RWPE2 (cell line): ENCODE results near the gene PTOV1.

ENCODE experiments used
- ATAC-seq: fragments of 200-7000 bp; cut with Tn5 transposase; 3 replicates; pipeline ENCODE4 v1.9.1; 2021; ENCODE audit warnings: low read depth
- DNase-seq: peaks from one replicate; pipeline ENCODE4 v3.0.0-alpha.2; 2020; ENCODE audit warnings: low spot score
- H3K27ac ChIP-seq: fragments of 450-650 bp; 2 replicates; pipeline ENCODE4 v1.5.1; 2017; ENCODE audit warnings: mild to moderate bottlenecking; ENCODE audit not compliant: poor library complexity, severe bottlenecking
- H3K27me3 ChIP-seq: fragments of 250-450 bp; sonication (Bioruptor Pico); 2 replicates; pipeline ENCODE4 v1.5.1; 2021; ENCODE audit warnings: mild to moderate bottlenecking, moderate library complexity; ENCODE audit not compliant: insufficient read depth, poor library complexity, severe bottlenecking
- H3K36me3 ChIP-seq: fragments of 250-450 bp; sonication (Bioruptor Pico); 2 replicates; pipeline ENCODE4 v1.5.1; 2020; ENCODE audit warnings: low read depth, mild to moderate bottlenecking, moderate library complexity
- H3K4me1 ChIP-seq: fragments of 250-450 bp; sonication (Bioruptor Pico); 2 replicates; pipeline ENCODE4 v1.5.1; 2021; ENCODE audit warnings: mild to moderate bottlenecking, moderate library complexity; ENCODE audit not compliant: insufficient read depth, poor library complexity, severe bottlenecking
- H3K4me3 ChIP-seq: fragments of 250-450 bp; sonication (Bioruptor Pico); 2 replicates; pipeline ENCODE4 v1.5.1; 2021; ENCODE audit warnings: mild to moderate bottlenecking, moderate library complexity; ENCODE audit not compliant: severe bottlenecking
- H3K9me3 ChIP-seq: fragments of 250-450 bp; sonication (Bioruptor Pico); 2 replicates; pipeline ENCODE4 v1.5.1; 2021; ENCODE audit warnings: mild to moderate bottlenecking, moderate library complexity; ENCODE audit not compliant: severe bottlenecking
- TF ChIP-seq, protein P1 (sequence below): fragments of 450-650 bp; IDR thresholded peaks from one replicate; pipeline ENCODE4 v1.5.1; 2017; ENCODE audit warnings: mild to moderate bottlenecking, moderate library complexity; ENCODE audit not compliant: poor library complexity, severe bottlenecking

The PTOV1 gene

GRCh38 chr19:49811328-49811727, 39.6 kb upstream of the PTOV1 start:
- ATAC-seq = no peak
- no peak overlapping the region for H3K4me3 ChIP-seq

DNA sequence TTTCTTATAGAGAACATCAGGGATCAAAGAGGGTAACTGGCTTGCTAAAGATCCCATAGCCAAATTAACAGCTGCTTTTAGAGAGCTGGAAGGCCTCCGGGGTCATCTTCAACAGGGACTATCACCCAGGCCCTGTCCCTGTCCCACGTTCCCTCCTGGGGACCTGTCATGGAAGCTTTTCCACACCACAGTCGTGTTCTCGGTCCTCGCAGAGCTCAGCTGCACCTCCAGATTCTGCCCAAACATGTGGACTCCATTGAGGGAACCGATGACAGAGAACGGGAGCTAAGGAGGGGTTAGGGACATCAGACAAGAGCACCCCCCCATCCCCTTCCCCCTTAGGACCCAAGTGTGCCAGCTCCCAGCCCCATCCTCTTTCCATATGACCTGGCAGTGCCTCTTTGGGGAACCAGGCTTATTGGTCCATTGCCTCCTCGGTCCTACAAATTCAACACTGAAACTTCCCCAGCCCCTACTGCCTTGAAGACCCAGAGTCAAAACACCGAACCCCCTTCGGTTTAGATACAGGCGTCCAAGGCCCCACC, 38.4 kb upstream of the PTOV1 start:
- Histone ChIP-seq H3K4me3 (peak overlapping the region; percentile 58), H3K9me3 (no peaks in the 10 kb centered on the region), H3K4me1 (peaks cover 4% of the 10 kb centered on the region), H3K27me3 (no peaks in the 10 kb centered on the region), H3K36me3 (no peaks in the 10 kb centered on the region; the same call in 1 of the 2 replicates), H3K27ac (peak overlapping the region; percentile 30)
- DNase-seq = no peak
- no peak for ATAC-seq
- TF ChIP-seq, protein P1, sequence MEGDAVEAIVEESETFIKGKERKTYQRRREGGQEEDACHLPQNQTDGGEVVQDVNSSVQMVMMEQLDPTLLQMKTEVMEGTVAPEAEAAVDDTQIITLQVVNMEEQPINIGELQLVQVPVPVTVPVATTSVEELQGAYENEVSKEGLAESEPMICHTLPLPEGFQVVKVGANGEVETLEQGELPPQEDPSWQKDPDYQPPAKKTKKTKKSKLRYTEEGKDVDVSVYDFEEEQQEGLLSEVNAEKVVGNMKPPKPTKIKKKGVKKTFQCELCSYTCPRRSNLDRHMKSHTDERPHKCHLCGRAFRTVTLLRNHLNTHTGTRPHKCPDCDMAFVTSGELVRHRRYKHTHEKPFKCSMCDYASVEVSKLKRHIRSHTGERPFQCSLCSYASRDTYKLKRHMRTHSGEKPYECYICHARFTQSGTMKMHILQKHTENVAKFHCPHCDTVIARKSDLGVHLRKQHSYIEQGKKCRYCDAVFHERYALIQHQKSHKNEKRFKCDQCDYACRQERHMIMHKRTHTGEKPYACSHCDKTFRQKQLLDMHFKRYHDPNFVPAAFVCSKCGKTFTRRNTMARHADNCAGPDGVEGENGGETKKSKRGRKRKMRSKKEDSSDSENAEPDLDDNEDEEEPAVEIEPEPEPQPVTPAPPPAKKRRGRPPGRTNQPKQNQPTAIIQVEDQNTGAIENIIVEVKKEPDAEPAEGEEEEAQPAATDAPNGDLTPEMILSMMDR = no peak

More at GRCh38 chr19:49811328-49811727, 39.6 kb upstream of the PTOV1 start:
- Histone ChIP-seq H3K9me3 (no peaks in the 10 kb centered on the region), H3K36me3 (no peaks in the 10 kb centered on the region; the same call in 1 of the 2 replicates), H3K27me3 (no peaks in the 10 kb centered on the region), H3K27ac (no peak overlapping the region), H3K4me1 (peaks cover 4% of the 10 kb centered on the region)
- TF ChIP-seq, protein P1 = no peak
- no peak for DNase-seq

- H3K36me3 ChIP-seq = no peaks in the 10 kb centered on the region
- ATAC-seq = peak; percentile 67
- H3K9me3 ChIP-seq = no peaks in the 10 kb centered on the region
- H3K4me3 ChIP-seq = peak within 1 kb of the TSS; percentile 58
- DNase-seq = peak; percentile 95
- H3K27me3 ChIP-seq = no peaks in the 10 kb centered on the region
- TF ChIP-seq, protein P1 = no peak
- peak within 1 kb of the TSS; percentile 30 for H3K27ac ChIP-seq
- H3K4me1 ChIP-seq = peaks cover 4% of the 10 kb centered on the region
These were observed 37.7 kb upstream of the PTOV1 start, which contains the start of gene FUZ for GRCh38 chr19:49812997-49813861. FUZ (minus strand) TSS chr19:49813292; CDS start chr19:49813106, 186 bp downstream.

- TF ChIP-seq, protein P1 = no peak
- Histone ChIP-seq H3K36me3 (no peaks in the 10 kb centered on the region), H3K27me3 (no peaks in the 10 kb centered on the region), H3K27ac (no peak overlapping the region), H3K4me1 (peaks cover 4% of the 10 kb centered on the region), H3K9me3 (no peaks in the 10 kb centered on the region), H3K4me3 (peak overlapping the region; percentile 58)
- ATAC-seq (no peak), DNase-seq (no peak)
These were observed 36.9 kb upstream of the PTOV1 start for GRCh38 chr19:49814010-49814409.

- DNase-seq = no peak
- Histone ChIP-seq H3K4me1 (peaks cover 4% of the 10 kb centered on the region), H3K27ac (no peak overlapping the region), H3K9me3 (no peaks in the 10 kb centered on the region), H3K27me3 (no peaks in the 10 kb centered on the region), H3K36me3 (peaks cover 13% of the 10 kb centered on the region), H3K4me3 (no peak overlapping the region)
- TF ChIP-seq, protein P1 = no peak
- no peak for ATAC-seq
These were observed 34.4 kb upstream of the PTOV1 start for GRCh38 chr19:49816590-49816989.
